ENCODE results near the gene TFDP3. TPM values are rescaled to one million over a fixed set of nuclear protein-coding genes. Genes with fewer than 3 reads are reported as not detected.

Gene TFDP3, protein sequence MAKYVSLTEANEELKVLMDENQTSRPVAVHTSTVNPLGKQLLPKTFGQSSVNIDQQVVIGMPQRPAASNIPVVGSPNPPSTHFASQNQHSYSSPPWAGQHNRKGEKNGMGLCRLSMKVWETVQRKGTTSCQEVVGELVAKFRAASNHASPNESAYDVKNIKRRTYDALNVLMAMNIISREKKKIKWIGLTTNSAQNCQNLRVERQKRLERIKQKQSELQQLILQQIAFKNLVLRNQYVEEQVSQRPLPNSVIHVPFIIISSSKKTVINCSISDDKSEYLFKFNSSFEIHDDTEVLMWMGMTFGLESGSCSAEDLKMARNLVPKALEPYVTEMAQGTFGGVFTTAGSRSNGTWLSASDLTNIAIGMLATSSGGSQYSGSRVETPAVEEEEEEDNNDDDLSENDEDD
- not detected in 2 replicates for total RNA-seq

DNA sequence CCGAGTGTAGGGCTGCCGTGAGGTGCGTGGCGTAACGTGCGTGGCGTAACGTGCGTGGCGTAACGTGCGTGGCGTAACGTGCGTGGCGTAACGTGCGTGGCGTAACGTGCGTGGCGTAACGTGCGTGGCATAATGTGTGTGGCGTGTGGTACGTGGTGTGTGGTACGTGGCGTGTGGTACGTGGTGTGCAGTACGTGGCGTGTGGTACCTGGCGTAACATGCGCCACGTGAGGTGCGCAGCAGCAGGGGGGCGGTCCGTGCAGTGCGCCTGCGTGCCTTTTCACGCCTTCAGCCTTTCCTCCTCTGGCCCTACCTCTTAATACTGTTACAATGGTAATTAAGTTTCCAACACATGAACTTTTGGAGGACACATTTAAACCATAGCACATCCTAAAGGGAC is at the start of gene TFDP3:
TFDP3 (minus strand) TSS at position 26 of the 400 bp plus-strand sequence. CDS start 95 bp downstream, outside the sequence.

Other genes starting within 250 kb of the TFDP3 start
- gene USP26, start 121.2 kb downstream of the TFDP3 start, total RNA-seq = not detected in 2 replicates
- 0.89 and 3.5 TPM in 2 replicates for gene GPC4, start 197.1 kb upstream of the TFDP3 start, total RNA-seq

Data from smooth muscle cell of the pulmonary artery (primary cell).